MV-4-11 (cell line): ENCODE data around the gene POLD3.

ENCODE experiments used
- DNase-seq: peaks from one replicate; lab custom pipeline; 2025; lab: John Stamatoyannopoulos, UW

Gene POLD3, protein sequence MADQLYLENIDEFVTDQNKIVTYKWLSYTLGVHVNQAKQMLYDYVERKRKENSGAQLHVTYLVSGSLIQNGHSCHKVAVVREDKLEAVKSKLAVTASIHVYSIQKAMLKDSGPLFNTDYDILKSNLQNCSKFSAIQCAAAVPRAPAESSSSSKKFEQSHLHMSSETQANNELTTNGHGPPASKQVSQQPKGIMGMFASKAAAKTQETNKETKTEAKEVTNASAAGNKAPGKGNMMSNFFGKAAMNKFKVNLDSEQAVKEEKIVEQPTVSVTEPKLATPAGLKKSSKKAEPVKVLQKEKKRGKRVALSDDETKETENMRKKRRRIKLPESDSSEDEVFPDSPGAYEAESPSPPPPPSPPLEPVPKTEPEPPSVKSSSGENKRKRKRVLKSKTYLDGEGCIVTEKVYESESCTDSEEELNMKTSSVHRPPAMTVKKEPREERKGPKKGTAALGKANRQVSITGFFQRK

DNA sequence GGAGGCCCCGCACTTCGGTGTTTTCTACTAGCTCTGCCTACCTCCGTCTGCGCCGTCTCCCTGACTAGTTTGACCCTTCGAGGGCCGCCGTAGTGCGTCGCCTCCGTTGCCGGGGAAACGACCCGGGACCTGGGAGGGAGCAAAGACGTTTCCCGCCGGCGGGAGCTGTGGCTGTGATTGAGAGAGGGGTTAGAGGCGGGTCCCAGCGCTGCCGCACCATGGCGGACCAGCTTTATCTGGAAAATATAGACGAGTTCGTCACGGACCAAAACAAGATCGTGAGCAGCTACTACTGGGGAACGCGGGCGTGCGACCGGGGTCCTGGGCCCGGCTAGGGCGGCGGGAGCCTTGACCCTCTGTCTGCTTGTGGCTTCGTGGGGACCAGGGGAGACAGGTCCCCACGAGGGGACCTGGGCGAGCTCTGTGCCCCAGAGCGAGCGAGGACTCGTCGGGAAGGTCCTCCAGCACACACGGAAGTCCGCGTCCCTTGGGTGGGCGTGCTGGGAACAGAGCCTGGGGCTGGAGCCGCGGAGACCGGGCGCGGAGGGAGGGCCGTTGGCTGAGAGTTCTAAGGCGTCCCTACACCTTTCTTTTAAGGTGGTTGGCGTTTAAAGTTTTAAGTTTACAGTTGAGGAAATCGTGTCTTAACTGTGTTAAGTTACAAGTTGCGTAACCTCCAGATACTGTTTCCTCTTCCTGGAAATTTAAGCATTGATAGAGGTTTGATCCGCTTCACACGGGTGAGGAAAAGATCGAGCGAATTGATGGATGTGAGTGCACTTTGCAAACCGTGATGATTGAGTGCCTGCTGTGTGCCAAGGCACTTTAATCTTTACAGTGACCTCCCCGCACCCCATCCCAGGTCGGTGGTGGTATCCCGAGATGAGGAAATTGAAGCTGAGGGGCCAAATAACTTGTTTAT, at the start of gene POLD3:
Gene POLD3 (plus strand): TSS at position 142 of the 922 bp plus-strand sequence. CDS start 77 bp downstream, at position 219.
- DNase-seq = peak; percentile 79

DNA sequence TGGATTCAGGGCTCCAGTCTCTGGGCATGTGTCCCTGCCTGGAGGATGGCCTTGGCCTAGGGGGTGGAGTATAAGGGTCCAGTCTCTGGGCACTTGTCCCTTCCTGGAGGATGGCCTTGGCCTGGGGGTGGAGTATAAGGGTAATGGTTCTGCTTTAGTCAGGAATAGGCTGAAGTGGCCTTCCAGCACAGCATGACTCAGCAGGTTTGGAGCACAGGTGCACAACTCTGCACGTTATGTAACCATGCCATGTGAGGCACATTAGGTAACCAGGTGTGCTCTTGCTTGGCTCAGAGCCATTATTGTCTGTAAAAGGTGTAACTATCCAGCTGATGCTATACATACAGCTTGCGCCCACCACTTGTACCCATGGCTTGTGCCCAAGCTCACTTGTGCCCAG, 48.4 kb upstream of the POLD3 start:
- DNase-seq = no peak

DNA sequence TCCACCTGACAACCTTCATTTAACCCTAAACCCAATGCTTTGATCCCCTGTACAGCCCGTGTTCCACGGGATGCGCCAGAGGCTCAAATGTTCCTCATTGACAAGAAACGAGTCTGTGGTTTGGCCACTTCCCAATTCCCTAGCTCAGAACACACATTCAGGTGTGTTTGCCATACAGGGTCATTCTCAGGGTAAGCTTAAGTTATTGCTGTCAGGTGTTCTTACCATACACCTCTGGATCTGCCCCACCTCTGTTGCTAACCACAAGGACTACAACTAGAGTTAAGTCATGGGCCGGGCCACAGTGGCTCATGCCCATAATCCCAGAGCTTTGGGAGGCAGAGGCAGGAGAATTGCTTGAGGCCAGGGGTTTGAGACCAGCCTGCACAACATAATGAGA, 45.6 kb upstream of the POLD3 start:
- no peak for DNase-seq

DNA sequence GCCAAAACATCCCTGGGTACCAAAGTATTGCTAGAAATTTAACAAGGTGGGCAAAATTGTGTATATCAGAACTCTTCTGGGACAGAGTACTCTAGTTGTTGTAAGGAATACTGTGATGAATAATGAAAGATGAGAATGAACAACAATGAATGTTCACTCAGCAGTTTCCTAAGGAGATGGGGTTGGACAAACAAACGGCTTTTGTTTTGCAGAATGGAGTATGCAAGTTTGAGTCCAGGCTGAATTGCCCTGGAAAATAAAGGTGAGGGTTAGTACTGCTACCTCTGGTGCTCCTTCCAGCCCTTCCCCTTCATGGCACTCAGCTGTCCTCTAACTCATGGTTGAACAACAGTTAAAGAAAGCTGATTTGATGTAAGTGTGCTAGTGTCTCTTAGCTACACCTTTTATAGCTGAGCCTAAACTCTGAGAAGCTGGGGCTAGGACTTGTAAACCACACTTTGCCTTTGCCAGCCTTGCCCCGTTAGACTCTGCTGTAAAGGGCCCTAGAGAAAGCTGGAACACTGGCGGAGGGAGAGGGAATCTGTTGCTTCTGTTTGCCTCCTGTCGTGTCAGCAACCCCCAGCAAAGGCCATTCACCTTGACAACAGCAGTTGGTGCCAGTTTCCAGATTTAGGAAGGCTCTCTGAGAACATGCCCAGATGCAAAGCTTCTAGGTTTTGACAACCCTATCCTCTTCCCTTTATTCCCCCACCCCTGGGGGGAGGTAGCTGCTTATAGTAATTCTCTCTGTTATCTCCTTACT, 41.2 kb upstream of the POLD3 start:
- no peak for DNase-seq

DNA sequence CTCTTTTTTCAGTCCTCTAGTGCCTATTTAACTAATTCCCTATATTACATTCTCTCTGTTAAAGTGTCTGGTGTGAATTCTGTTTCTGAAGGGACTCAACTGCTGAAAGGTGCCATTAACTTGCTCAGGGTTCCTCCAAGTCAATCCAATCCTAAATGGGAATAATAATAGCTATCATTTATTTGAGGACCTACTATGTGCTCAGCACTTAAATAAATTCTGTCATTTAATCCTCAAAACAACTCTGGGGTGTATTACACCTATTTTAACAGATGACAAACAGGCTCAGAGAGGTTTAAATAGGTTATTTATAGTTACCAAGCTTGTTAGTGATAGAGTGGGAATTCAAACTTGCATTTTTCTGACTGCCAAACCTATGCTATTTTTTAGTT, 40.6 kb upstream of the POLD3 start:
- no peak for DNase-seq

DNA sequence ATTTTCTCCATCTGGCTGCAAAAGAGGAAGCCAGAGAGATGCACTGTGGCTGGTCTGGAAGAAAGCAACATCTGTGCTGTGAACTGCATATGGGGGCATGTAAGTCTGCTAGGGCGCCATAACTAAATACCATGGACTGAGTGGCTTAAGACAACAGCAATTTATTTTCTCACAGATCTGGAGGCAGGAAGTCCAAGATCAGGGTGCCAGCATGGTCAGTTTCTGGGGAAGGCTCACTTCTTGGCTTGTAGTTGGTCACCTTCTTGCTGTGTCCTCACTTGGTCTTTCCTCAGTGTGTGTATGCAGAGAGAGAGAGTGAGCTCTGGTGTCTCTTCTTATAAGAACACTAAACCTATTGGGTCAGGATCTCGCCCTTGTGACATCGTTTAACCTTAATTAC, 34.9 kb upstream of the POLD3 start:
- peak; percentile 16 for DNase-seq

DNA sequence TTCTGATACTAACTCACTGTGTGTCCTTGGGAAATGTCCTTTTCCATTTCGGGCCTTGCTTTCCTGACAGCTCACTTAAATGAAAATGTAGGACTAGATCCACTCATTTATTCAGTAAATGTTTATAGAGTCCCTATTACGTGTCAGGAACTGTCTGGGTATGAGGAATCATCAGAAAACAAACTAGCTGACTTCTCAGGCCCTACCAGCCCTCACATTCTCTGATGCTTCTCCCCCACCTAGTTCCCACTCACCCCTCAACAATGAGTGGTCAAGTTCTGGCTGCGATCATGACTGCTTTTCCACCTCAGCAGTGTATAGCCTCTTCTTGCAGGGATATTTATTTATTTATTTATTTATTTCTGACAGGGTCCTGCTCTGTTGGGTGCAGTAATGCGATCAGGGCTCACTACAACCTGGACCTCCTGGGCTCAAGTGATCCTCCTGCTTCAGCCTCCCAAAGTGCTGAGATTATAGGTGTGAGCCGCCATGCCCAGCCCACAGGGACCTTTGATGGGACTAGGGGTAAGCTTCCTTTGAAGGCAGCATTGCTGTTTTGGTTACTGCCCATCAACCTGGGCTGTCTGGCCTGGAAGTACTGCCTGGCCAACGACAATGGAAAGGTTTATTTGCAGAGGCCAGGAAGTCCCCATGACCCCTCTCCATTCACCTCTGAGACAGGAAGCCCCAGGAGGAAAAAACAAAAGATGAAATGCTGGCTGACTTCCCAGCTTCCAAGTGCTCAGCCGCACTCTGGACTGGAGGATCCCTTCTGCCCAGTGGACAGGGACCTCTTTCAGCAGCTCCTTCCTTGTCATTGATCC, 33.1 kb upstream of the POLD3 start:
- DNase-seq = no peak

DNA sequence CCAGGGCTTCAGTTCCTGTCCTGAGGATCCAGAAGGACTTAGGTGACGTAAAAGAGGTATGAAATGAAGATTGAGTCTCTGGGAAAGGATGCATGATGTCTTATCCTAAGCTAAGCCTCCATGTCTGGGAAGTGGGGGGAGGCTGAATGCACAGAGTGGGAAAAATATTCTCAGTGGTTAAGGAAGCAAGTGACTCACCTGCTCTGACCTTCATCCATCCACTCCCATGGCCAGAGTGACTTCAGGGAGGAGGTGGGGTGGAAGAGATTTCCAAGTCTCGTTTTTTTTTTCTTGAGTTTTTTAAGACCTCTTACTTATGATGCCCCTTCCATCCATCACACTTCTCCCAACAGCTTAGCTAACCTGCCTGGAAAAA, 32.5 kb upstream of the POLD3 start:
- no peak for DNase-seq

DNA sequence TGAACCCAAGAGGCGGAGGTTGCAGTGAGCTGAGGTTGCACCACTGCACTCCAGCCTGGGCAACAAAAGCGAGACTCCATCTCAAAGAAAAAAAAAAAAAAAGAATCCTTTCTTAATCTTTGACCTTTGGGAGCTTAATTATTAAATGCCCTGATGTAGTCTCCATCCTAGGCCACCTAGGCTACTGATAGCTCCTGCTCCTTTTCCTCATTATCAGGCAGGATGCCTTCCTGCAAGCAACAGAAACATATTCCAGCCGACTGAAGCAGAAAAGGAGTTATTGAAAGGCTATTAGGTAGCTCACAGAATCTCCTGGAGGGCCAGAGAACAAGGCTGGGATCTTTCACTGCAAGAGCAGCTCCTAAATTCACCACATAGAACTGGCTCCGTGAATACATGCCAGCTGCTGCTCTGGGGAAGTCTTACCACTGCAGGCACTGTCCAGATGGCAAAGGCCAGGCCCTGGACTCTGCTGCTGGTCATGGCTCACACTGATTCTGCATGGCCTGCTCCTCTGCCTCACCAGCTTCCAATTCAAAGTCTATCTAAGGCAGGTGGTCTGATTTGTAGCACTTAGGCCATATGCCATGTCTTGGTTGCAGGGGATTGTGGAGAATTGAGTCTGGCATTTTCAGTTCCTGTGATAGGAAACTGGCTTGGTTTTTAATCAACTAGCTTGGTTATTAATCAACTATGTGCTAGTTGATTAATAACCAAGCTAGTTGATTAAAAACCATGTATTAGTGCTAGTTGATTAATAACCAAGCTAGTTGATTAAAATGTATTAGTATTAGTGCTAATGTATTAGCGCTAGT, 26.0 kb upstream of the POLD3 start:
- no peak for DNase-seq

DNA sequence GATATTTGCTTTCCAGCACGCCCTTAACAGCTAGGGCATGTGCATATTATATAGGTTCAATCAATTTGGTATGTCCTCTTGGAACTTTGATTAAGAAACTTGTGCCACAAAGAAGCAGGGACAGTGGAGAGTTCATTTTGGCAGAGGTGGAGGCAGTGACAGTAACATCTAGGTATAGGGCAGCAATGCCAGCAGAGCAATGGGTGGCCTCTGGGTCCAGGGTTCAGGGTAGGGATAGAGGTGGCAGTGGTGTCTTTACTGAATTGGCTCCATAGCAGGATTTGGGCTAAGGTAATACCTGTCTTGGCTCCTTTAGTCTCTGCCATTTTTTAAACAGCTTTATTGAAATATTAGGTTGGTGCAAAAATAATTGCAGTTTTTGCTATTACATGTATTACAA, 24.4 kb upstream of the POLD3 start:
- no peak for DNase-seq

DNA sequence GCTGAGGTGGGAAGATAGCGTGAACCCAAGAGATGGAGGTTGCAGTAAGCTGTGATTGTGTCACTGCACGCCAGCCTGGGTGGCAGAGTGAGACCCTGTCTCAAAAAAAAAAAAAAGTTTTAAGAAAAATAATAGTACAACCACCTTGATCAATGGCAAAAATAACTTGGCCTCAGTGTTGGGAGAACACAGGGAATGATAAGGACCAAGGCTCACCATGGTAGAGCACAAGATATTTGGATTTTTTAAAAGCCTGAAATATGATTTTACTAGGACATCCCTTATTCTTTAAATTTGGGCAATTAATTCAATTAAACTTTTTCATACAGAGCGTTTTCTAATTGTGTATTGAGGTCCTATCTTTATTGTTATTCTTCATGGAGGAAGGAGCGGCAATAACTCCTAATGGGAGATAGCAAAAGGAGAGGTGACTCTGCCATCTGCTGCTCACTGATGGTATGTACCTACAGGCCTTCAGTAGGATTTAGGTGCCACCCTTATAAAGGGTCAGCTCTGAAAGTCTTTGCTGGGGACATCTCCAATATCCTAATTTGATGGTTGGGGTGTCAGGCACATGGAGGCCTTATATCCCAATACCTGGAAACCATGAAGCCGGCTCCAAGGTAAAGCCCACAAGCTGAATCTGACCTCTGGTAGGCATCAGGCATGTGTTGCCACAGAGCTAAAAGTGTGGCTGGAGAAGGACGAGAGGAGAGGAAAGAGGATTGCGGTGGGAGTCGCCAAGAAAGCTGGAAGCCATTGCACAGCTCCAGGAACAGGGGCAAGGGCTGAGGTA, 21.9 kb upstream of the POLD3 start:
- DNase-seq = peak; percentile 35

DNA sequence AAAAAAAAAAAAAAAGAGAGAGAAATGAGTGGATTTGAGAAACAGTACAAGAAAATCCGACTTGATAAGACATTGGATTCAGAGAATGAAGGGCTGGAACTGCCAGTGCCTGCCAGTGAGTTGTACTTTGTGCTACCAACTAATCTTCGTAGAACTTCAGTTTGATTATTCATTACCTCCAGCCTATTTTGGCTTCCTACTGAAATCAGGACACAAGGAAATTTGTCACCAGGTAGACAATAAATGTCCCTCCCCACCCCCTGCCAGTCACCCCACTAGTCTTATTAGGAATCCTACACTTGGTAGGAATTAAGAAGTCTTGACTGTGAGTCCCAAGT, 21.4 kb upstream of the POLD3 start:
- no peak for DNase-seq

DNA sequence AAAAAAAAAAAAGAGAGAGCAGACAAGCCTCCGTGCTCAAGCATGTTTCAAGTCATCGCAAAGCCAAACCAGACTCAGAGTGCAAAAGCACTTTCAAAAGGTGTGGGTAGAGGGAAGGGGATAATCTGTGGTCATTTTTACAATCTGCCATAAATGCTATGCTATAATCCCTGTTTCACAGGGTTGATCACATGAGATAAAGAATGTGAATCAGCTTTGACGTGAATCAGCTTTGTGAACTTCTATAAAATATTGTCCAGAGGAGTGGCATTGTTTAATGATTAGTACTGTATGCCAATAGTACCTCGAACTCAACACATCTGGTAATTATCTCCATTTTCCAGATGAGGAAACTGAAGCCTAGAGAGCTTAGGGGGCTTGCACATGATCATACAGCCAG, 20.0 kb upstream of the POLD3 start:
- DNase-seq = no peak

DNA sequence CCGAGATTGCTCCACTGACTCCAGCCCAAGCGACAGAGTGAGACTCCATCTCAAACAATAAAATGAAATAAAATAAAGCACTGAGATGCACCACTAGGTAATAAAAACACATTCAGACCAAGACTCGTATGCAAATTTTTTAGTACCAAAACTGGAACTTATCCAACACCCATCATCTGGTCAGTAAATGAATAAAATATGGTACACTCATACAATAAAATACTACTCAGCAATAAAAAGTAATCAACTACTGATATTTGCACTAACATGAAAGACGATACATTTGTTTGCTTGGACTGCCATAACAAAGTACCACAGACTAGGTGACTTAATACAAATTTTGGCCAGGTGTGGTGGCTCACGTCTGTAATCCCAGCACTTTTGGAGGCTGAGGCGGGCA, 17.8 kb upstream of the POLD3 start:
- no peak for DNase-seq

DNA sequence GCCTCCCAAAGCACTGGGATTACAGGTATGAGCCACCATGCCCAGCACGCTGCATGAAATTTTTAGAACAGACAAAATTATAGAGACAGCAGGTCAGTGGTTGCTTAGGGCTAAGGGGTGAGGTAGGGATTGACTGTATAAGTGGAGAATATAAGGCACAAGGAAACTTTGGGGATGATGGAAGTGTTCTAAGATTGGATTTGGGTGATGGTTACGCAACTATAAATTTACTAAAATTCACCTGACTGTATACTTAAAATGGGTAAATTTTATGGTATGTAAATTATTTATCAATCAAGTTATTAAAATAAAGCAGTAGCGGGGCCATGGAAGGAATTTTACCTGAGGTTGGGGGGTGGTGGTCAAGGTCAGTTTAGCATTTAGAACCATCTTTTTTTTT, 16.4 kb upstream of the POLD3 start:
- no peak for DNase-seq

DNA sequence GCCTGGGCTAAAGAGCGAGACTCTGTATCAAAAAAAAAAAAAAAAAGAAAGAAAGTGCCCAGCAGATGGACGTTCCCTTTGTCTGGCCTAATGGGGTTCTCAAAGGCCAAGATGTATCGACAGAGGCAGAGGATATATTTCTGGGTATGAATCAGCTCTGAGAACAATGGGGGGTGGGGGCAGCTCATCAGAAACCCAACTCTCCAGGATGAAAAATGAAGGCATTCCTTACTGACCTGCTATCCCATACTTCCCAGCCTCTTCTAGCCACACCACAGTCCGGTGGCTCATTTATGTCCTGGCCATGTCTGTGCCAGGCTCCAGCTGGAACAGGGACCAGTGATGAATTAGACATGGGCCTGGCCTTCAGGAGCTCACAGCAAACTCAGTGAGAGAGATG, 15.2 kb upstream of the POLD3 start:
- DNase-seq = no peak

DNA sequence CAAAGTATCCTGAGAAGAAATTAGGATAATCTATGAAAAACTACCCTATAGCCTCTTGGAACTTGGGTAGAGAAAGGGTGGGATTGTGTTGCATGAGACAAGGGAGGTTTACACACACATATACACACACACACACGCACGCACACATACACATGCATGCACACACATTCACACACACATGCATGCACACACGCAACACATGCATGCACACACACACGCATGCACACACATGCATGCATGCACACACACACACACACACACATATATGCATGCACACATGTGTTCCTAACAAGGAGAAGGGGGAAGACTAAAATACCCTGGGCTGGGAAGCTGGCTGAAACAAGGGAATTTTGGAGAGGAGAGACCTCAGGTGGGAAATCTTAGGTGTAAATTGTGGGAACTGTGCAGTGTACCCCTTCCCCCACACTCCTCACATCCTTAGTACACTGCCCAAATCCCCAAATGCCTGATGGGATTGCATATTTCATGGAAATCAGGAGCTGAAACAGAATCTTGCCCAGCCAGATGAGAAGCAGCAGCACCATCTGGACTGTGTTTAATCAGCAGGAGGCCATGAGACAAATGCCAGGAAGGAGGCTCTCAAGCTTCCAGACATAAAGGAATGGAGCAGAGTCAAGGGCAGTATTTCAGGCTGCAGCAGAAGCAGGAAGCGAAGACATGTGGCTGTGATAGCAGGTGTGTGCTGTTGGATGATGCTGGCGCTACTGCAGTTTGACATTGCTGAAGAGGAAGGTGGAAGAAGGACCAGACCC, 14.6 kb upstream of the POLD3 start:
- DNase-seq = no peak

DNA sequence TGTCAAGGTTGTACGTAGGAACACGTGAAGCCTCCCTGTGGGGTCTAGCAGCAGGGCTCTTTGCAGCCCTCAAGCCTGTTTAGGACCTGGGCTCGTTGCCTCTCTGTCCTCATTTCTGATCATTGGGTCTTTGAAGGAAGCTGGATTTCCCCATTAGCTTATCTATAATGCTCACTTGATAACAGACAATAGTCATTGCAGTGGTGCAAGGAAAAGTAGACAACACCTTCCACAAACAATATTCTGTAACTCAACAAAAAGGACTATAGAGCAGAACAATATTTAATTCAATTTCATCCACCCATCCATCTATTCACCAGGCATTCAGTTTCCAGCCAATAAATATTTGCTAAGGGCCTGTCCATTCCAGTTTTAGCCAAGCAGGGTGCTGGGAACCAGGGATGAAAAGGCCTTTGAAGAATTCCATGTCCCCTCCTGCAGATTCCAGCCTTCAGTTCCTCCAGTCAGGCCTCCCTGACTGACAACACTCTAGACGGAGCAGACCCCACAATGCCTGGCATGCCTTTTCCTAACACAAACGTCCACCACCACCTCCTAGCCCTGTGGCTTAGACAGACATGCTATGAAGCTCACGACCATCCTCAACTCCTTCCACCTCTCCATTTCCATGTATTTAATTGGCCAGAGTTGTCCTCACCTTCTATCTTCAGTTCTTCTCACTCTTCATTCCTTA, 12.7 kb upstream of the POLD3 start:
- DNase-seq = no peak
